DOHH2 (cell line): ENCODE measurements around the gene IRS1.

Experiments used
- CTCF ChIP-seq: fragments of 200-600 bp; sonication (generic); IDR thresholded peaks from one replicate; pipeline ENCODE4 v1.5.1; 2014; ENCODE audit warnings: antibody characterized with exemption, mild to moderate bottlenecking, low read depth, low read length; ENCODE audit not compliant: poor library complexity, severe bottlenecking
- EZH2phosphoT487 ChIP-seq: fragments of 200-600 bp; sonication (generic); IDR thresholded peaks from 2 replicates; pipeline ENCODE4 v1.6.1; 2017; ENCODE audit warnings: borderline replicate concordance, mild to moderate bottlenecking, antibody characterized with exemption, low read length, moderate library complexity, mixed read lengths

- TF ChIP-seq CTCF (no peak), EZH2phosphoT487 (no peak)
Measured at GRCh38 chr2:226733189-226733858, 66.3 kb downstream of the IRS1 start.
